GM12878 (cell line): ENCODE measurements around the gene ARID5B. TPM values are rescaled to one million over a fixed set of nuclear protein-coding genes. Genes with fewer than 3 reads are reported as not detected.

ENCODE experiments used
- ASH2L ChIP-seq: fragments of 300-600, 200-600 bp; sonication (generic); IDR thresholded peaks from 2 replicates; pipeline ENCODE4 v1.6.1; 2017; ENCODE audit warnings: low read depth, mild to moderate bottlenecking, borderline replicate concordance
- HDGF ChIP-seq: fragments of 450-650 bp; IDR thresholded peaks from 2 replicates; pipeline ENCODE4 v1.6.1; 2016; ENCODE audit warnings: antibody characterized with exemption
- IKZF2 ChIP-seq, 2 experiments: fragments of 450-650 bp; IDR thresholded peaks; 2 replicates each; pipeline ENCODE4 v1.6.1; 2017; ENCODE audit warnings: mild to moderate bottlenecking in 2 of 2, moderate library complexity in 2 of 2
- IRF4 ChIP-seq: IDR thresholded peaks from 2 replicates; pipeline ENCODE4 v1.6.1; 2011; ENCODE audit warnings: low read depth, low read length
- NFYB ChIP-seq: IDR thresholded peaks from 2 replicates; pipeline ENCODE4 v1.6.1; 2011; ENCODE audit warnings: low read depth, mild to moderate bottlenecking, low read length, improper control_type of control experiment, moderate library complexity; ENCODE audit not compliant: insufficient read depth
- NRF1 ChIP-seq: conservative IDR thresholded peaks from 2 replicates; pipeline ENCODE4 v1.6.1; 2011; ENCODE audit warnings: mild to moderate bottlenecking, low read depth, low read length, improper control_type of control experiment
- SP1 ChIP-seq: IDR thresholded peaks from one replicate; pipeline ENCODE4 v1.6.1; 2011; ENCODE audit warnings: low read depth, low read length
- TAF1 ChIP-seq: IDR thresholded peaks from 2 replicates; pipeline ENCODE4 v1.6.1; 2011; ENCODE audit warnings: mild to moderate bottlenecking, low read depth, low read length, borderline replicate concordance
- TARDBP ChIP-seq: IDR thresholded peaks from 2 replicates; pipeline ENCODE4 v1.6.1; 2016; ENCODE audit warnings: borderline replicate concordance
- TBL1XR1 ChIP-seq: IDR thresholded peaks from 2 replicates; pipeline ENCODE4 v1.6.1; 2012; ENCODE audit warnings: low read depth, low read length, improper control_type of control experiment
- polyA plus RNA-seq, 11 experiments: library from polyadenylated mRNA; depleted of rRNA in 4 of 11; unstranded in 6 of 11; stranded (reverse) in 5 of 11; fragments of >200 nt; fragmentation: Nextera tagmentation in 4 of 11; fragmentation: Illumina TruSeq in 1 of 11; extraction: Ambion mirVana in 4 of 11; extraction: Trizol in 1 of 11; gene quantifications; 1 replicate in 1 of 11; 2 replicates in 10 of 11; pipeline versions ENCODE4 v1.2.1 to v1.2.3, GENCODE V29; 2011 to 2016; ENCODE audit warnings: inconsistent platforms in 2 of 11, missing spikeins in 2 of 11, low read depth in 1 of 11
- total RNA-seq, 4 experiments: library from RNA; depleted of rRNA in 3 of 4; stranded (reverse); fragments of >200 nt in 3 of 4; fragmentation: Illumina TruSeq in 1 of 4; extraction: Trizol in 1 of 4; gene quantifications; 2 replicates each; pipeline versions ENCODE4 v1.2.1 to v1.2.3, GENCODE V29; 2013 to 2021
- TF ChIP-seq, protein P1 (sequence below): fragments of 150-350 bp; IDR thresholded peaks from 2 replicates; pipeline ENCODE4 v1.6.1; 2016; ENCODE audit warnings: low read depth, low read length
- TF ChIP-seq, protein P2 (sequence below): fragments of 450-650 bp; IDR thresholded peaks from 2 replicates; pipeline ENCODE4 v1.6.1; 2017; ENCODE audit warnings: mild to moderate bottlenecking, moderate library complexity
- TF ChIP-seq, protein P3 (sequence below): fragments of 450-650 bp; IDR thresholded peaks from 2 replicates; pipeline ENCODE4 v1.6.1; 2017; ENCODE audit warnings: borderline replicate concordance
- TF ChIP-seq, protein P4 (sequence below): fragments of 450-650 bp; conservative IDR thresholded peaks from 2 replicates; pipeline ENCODE4 v1.6.1; 2017; ENCODE audit warnings: mild to moderate bottlenecking, moderate library complexity
- TF ChIP-seq, protein P5 (sequence below): IDR thresholded peaks from 2 replicates; pipeline ENCODE4 v1.6.1; 2012; ENCODE audit warnings: low read depth, low read length, improper control_type of control experiment
- TF ChIP-seq, protein P6 (sequence below): IDR thresholded peaks from 2 replicates; pipeline ENCODE4 v1.6.1; 2011; ENCODE audit warnings: borderline replicate concordance, low read depth, mild to moderate bottlenecking, moderate library complexity, mixed read lengths, low read length; ENCODE audit not compliant: insufficient read depth; ENCODE audit errors: extremely low read length

ARID5B gene
- total and polyA plus RNA-seq, 10 of the 15 experiments (the other 5 are each of a cell fraction or from before 2014, with no cell fraction given): 2.7 to 8.5 (median 6.1) TPM

DNA sequence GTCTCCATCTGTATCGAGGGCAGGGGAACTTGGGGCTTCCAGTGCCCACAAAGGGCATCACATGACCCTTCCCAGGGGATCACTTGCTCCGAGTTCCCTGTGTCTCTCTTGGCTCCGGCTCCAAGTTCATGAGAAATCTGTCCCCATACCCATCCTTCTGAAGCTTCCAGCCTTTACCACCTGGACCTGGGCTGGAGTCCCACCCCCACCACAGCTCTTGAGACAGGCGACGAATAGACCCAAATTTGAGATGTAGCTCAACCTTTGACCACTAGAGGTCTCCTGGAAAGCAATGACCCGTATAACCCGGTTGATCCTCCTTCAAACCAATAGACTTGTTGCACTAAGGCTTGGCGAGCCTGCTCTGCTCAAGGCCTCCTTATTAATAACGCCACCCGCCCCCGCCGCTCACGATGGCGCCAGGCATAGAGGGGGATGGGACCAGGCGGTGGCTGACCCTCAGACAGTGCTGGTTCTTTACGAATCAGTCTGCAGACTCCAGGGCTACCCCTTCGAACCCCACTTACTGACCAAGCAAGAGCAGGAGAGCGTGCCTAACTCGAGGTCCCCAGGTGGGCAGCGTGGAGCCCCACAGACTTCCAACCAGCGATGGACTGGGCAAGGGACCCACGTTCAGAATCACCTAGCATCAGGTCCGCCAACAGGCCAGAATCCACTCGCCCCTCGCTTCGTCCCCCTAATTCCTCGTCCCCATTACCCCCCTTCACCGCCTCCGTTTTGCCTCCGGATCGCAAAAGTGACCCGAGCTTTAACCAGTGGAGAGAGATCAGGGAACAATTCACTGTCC is 4.4 kb upstream of the ARID5B start (continued):
- TF ChIP-seq, protein P1, sequence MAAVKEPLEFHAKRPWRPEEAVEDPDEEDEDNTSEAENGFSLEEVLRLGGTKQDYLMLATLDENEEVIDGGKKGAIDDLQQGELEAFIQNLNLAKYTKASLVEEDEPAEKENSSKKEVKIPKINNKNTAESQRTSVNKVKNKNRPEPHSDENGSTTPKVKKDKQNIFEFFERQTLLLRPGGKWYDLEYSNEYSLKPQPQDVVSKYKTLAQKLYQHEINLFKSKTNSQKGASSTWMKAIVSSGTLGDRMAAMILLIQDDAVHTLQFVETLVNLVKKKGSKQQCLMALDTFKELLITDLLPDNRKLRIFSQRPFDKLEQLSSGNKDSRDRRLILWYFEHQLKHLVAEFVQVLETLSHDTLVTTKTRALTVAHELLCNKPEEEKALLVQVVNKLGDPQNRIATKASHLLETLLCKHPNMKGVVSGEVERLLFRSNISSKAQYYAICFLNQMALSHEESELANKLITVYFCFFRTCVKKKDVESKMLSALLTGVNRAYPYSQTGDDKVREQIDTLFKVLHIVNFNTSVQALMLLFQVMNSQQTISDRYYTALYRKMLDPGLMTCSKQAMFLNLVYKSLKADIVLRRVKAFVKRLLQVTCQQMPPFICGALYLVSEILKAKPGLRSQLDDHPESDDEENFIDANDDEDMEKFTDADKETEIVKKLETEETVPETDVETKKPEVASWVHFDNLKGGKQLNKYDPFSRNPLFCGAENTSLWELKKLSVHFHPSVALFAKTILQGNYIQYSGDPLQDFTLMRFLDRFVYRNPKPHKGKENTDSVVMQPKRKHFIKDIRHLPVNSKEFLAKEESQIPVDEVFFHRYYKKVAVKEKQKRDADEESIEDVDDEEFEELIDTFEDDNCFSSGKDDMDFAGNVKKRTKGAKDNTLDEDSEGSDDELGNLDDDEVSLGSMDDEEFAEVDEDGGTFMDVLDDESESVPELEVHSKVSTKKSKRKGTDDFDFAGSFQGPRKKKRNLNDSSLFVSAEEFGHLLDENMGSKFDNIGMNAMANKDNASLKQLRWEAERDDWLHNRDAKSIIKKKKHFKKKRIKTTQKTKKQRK: no peak
- no peak for TF ChIP-seq TBL1XR1
- no peak for TF ChIP-seq IRF4
- TF ChIP-seq, protein P2, sequence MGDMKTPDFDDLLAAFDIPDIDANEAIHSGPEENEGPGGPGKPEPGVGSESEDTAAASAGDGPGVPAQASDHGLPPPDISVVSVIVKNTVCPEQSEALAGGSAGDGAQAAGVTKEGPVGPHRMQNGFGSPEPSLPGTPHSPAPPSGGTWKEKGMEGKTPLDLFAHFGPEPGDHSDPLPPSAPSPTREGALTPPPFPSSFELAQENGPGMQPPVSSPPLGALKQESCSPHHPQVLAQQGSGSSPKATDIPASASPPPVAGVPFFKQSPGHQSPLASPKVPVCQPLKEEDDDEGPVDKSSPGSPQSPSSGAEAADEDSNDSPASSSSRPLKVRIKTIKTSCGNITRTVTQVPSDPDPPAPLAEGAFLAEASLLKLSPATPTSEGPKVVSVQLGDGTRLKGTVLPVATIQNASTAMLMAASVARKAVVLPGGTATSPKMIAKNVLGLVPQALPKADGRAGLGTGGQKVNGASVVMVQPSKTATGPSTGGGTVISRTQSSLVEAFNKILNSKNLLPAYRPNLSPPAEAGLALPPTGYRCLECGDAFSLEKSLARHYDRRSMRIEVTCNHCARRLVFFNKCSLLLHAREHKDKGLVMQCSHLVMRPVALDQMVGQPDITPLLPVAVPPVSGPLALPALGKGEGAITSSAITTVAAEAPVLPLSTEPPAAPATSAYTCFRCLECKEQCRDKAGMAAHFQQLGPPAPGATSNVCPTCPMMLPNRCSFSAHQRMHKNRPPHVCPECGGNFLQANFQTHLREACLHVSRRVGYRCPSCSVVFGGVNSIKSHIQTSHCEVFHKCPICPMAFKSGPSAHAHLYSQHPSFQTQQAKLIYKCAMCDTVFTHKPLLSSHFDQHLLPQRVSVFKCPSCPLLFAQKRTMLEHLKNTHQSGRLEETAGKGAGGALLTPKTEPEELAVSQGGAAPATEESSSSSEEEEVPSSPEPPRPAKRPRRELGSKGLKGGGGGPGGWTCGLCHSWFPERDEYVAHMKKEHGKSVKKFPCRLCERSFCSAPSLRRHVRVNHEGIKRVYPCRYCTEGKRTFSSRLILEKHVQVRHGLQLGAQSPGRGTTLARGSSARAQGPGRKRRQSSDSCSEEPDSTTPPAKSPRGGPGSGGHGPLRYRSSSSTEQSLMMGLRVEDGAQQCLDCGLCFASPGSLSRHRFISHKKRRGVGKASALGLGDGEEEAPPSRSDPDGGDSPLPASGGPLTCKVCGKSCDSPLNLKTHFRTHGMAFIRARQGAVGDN: no peak
- TF ChIP-seq NFYB: no peak
- no peak for TF ChIP-seq IKZF2 (IDR thresholded peaks at IDR 0.05)
- no peak for TF ChIP-seq NRF1
- TF ChIP-seq, protein P3, sequence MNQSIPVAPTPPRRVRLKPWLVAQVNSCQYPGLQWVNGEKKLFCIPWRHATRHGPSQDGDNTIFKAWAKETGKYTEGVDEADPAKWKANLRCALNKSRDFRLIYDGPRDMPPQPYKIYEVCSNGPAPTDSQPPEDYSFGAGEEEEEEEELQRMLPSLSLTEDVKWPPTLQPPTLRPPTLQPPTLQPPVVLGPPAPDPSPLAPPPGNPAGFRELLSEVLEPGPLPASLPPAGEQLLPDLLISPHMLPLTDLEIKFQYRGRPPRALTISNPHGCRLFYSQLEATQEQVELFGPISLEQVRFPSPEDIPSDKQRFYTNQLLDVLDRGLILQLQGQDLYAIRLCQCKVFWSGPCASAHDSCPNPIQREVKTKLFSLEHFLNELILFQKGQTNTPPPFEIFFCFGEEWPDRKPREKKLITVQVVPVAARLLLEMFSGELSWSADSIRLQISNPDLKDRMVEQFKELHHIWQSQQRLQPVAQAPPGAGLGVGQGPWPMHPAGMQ: no peak
- TF ChIP-seq, protein P4, sequence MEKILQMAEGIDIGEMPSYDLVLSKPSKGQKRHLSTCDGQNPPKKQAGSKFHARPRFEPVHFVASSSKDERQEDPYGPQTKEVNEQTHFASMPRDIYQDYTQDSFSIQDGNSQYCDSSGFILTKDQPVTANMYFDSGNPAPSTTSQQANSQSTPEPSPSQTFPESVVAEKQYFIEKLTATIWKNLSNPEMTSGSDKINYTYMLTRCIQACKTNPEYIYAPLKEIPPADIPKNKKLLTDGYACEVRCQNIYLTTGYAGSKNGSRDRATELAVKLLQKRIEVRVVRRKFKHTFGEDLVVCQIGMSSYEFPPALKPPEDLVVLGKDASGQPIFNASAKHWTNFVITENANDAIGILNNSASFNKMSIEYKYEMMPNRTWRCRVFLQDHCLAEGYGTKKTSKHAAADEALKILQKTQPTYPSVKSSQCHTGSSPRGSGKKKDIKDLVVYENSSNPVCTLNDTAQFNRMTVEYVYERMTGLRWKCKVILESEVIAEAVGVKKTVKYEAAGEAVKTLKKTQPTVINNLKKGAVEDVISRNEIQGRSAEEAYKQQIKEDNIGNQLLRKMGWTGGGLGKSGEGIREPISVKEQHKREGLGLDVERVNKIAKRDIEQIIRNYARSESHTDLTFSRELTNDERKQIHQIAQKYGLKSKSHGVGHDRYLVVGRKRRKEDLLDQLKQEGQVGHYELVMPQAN: no peak
- TF ChIP-seq ASH2L: no peak
- no peak for TF ChIP-seq HDGF
- no peak for TF ChIP-seq SP1
- TF ChIP-seq, protein P5, sequence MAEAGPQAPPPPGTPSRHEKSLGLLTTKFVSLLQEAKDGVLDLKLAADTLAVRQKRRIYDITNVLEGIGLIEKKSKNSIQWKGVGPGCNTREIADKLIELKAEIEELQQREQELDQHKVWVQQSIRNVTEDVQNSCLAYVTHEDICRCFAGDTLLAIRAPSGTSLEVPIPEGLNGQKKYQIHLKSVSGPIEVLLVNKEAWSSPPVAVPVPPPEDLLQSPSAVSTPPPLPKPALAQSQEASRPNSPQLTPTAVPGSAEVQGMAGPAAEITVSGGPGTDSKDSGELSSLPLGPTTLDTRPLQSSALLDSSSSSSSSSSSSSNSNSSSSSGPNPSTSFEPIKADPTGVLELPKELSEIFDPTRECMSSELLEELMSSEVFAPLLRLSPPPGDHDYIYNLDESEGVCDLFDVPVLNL: no peak
- TF ChIP-seq, protein P6, sequence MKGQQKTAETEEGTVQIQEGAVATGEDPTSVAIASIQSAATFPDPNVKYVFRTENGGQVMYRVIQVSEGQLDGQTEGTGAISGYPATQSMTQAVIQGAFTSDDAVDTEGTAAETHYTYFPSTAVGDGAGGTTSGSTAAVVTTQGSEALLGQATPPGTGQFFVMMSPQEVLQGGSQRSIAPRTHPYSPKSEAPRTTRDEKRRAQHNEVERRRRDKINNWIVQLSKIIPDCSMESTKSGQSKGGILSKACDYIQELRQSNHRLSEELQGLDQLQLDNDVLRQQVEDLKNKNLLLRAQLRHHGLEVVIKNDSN: peak; percentile 35
- TF ChIP-seq TAF1: 0 out of 2 replicates have a peak, but pooled peaks have one; percentile 14
- TF ChIP-seq TARDBP: peak; percentile 62; the same call in 1 of the 2 replicates
